ENCODE results near the gene HOXA9.

The HOXA9 gene

GRCh38 chr7:27134392-27134791 lies 30.9 kb downstream of the HOXA9 start:
- no peak for DNase-seq (ENCODE audit: extremely low read depth, insufficient read length)
- no peaks in the 10 kb centered on the region for H3K27me3 ChIP-seq (replicated peaks; ENCODE audit: control insufficient read depth, insufficient read depth, low read length)
- no peak for TF ChIP-seq CTCF (IDR thresholded peaks at IDR 0.05; ENCODE audit: insufficient read depth, low read length, poor library complexity, severe bottlenecking)
- no peak overlapping the region for H3K4me3 ChIP-seq (replicated peaks; ENCODE audit: low read depth, low read length)
- no peaks in the 10 kb centered on the region for H3K36me3 ChIP-seq (ENCODE audit: control insufficient read depth, insufficient read depth, low read length)

GRCh38 chr7:27133409-27134231 lies 31.7 kb downstream of the HOXA9 start:
- no peak for TF ChIP-seq CTCF (IDR thresholded peaks at IDR 0.05; ENCODE audit: insufficient read depth, low read length, poor library complexity, severe bottlenecking)
- Histone ChIP-seq H3K27me3 (replicated peaks; ENCODE audit: control insufficient read depth, insufficient read depth, low read length) (no peaks in the 10 kb centered on the region), H3K36me3 (ENCODE audit: control insufficient read depth, insufficient read depth, low read length) (no peaks in the 10 kb centered on the region), H3K4me3 (replicated peaks; ENCODE audit: low read depth, low read length) (no peak overlapping the region)
- no peak for DNase-seq (ENCODE audit: extremely low read depth, insufficient read length)

GRCh38 chr7:27132978-27133377 lies 32.4 kb downstream of the HOXA9 start:
- no peak for TF ChIP-seq CTCF (IDR thresholded peaks at IDR 0.05; ENCODE audit: insufficient read depth, low read length, poor library complexity, severe bottlenecking)
- no peak overlapping the region for H3K4me3 ChIP-seq (replicated peaks; ENCODE audit: low read depth, low read length)
- no peaks in the 10 kb centered on the region for H3K36me3 ChIP-seq (ENCODE audit: control insufficient read depth, insufficient read depth, low read length)
- DNase-seq (ENCODE audit: extremely low read depth, insufficient read length), result no peak
- H3K27me3 ChIP-seq (replicated peaks; ENCODE audit: control insufficient read depth, insufficient read depth, low read length), result no peaks in the 10 kb centered on the region

GRCh38 chr7:27132214-27132613 lies 33.1 kb downstream of the HOXA9 start:
- no peak for DNase-seq (ENCODE audit: extremely low read depth, insufficient read length)
- no peaks in the 10 kb centered on the region for H3K36me3 ChIP-seq (ENCODE audit: control insufficient read depth, insufficient read depth, low read length)
- no peak overlapping the region for H3K4me3 ChIP-seq (replicated peaks; ENCODE audit: low read depth, low read length)
- no peak for TF ChIP-seq CTCF (IDR thresholded peaks at IDR 0.05; ENCODE audit: insufficient read depth, low read length, poor library complexity, severe bottlenecking)
- no peaks in the 10 kb centered on the region for H3K27me3 ChIP-seq (replicated peaks; ENCODE audit: control insufficient read depth, insufficient read depth, low read length)

- H3K4me3 ChIP-seq (replicated peaks; ENCODE audit: low read depth, low read length), result no peak overlapping the region
- TF ChIP-seq CTCF (IDR thresholded peaks at IDR 0.05; ENCODE audit: insufficient read depth, low read length, poor library complexity, severe bottlenecking), result no peak
Measured at GRCh38 chr7:27131390-27131819, 33.9 kb downstream of the HOXA9 start.

More at GRCh38 chr7:27131390-27131819, 33.9 kb downstream of the HOXA9 start:
- no peaks in the 10 kb centered on the region for H3K36me3 ChIP-seq (ENCODE audit: control insufficient read depth, insufficient read depth, low read length)
- no peaks in the 10 kb centered on the region for H3K27me3 ChIP-seq (replicated peaks; ENCODE audit: control insufficient read depth, insufficient read depth, low read length)
- DNase-seq (ENCODE audit: extremely low read depth, insufficient read length), result no peak

All from GM06990 (cell line).